ENCODE results near the gene FAM120C.

DNA sequence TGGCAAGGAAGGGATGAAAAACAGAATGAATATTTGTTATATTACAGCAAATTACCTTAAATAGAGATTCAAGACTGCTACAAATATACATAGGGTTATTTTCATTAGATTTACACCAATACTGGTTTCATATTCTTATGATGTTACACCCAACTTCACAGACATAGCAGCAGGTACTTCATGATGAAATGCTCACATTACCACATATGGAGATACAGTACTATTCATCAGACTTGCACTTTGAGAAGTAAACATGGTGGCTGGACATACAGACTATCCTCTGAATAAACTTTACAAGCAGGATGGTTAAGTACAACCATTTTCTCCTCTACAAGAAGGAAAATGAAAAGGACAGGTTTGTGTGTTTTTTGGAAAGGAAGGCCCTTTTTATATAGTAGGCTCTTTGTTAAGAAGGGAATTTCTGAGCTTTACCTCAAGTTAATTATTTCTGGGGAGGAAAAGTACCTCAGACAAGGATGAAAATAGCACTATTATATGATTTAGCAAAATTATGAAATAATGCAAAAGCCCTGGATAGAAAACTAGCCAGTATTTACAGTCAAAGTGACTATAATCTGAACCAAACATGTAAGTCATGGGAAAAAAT lies 12.0 kb upstream of the FAM120C start:
- TF ChIP-seq CTCF (conservative IDR thresholded peaks at IDR 0.05), result no peak
- no peak for TF ChIP-seq ZFX (IDR thresholded peaks at IDR 0.05)
